HEK293 (cell line): Measurements from ENCODE around the gene EDEM3.

Source experiments
- CTCF ChIA-PET: fragments of 350-600 bp; formaldehyde crosslinking; extraction: SDS; loops from one replicate; lab custom pipeline; 2021; ENCODE audit warnings: antibody characterized with exemption; lab: Yijun Ruan, JAX
- POLR2A ChIA-PET: fragments of 300-600 bp; formaldehyde crosslinking; extraction: SDS; loops from one replicate; lab custom pipeline; 2020; ENCODE audit warnings: antibody characterized with exemption, inconsistent platforms; lab: Yijun Ruan, JAX
- H3K27ac ChIP-seq: fragments of 200-500 bp; sonication (Bioruptor generic); 2 replicates; pipeline ENCODE4 v1.5.1; 2014; ENCODE audit warnings: low read depth, low read length, control low read depth, inconsistent platforms; ENCODE audit errors: extremely low read depth
- H3K36me3 ChIP-seq, 2 experiments: fragments of 200-500 bp in 1 of 2; sonication (Bioruptor generic) in 1 of 2; 1 replicate in 1 of 2; 2 replicates in 1 of 2; pipeline ENCODE4 v1.5.1; 2014 to 2017; ENCODE audit warnings: inconsistent platforms in 2 of 2, low read length in 2 of 2; ENCODE audit not compliant: control insufficient read depth in 2 of 2, insufficient read depth in 1 of 2
- H3K4me1 ChIP-seq: fragments of 200-500 bp; sonication (Bioruptor generic); 2 replicates; pipeline ENCODE4 v1.5.1; 2014; ENCODE audit warnings: mild to moderate bottlenecking, low read length, inconsistent platforms; ENCODE audit not compliant: control insufficient read depth, insufficient read depth
- H3K4me3 ChIP-seq: 2 replicates; pipeline ENCODE4 v1.5.1; 2011; ENCODE audit warnings: low read depth, mild to moderate bottlenecking, control low read depth, low read length, moderate library complexity
- H3K9me3 ChIP-seq: fragments of 200-500 bp; sonication (Bioruptor generic); 2 replicates; pipeline ENCODE4 v1.5.1; 2014; ENCODE audit warnings: low read depth, low read length, inconsistent platforms; ENCODE audit not compliant: control insufficient read depth, insufficient read depth
- CTCF ChIP-seq: fragments of 450-650 bp; formaldehyde crosslinking; IDR thresholded peaks from 2 replicates; pipeline ENCODE4 v1.5.1; 2016; ENCODE audit warnings: missing biosample characterization, missing genetic modification characterization
- GLI2 ChIP-seq: fragments of 450-650 bp; formaldehyde crosslinking; IDR thresholded peaks from 2 replicates; pipeline ENCODE4; 2017; ENCODE audit warnings: missing biosample characterization, missing genetic modification characterization, low read depth, borderline replicate concordance
- HOXC10 ChIP-seq: sonication (generic); formaldehyde crosslinking; IDR thresholded peaks from 2 replicates; pipeline ENCODE4 v1.8.1; 2023; ENCODE audit warnings: mild to moderate bottlenecking, missing genetic modification reagents
- MEIS1 ChIP-seq: sonication (generic); formaldehyde crosslinking; IDR thresholded peaks from 2 replicates; pipeline ENCODE4 v1.8.1; 2022; ENCODE audit warnings: missing genetic modification reagents, mild to moderate bottlenecking, borderline replicate concordance
- PRDM1 ChIP-seq: fragments of 450-650 bp; formaldehyde crosslinking; IDR thresholded peaks from 2 replicates; pipeline ENCODE4; 2016; ENCODE audit warnings: missing biosample characterization, missing genetic modification characterization
- SCRT2 ChIP-seq: fragments of 450-650 bp; formaldehyde crosslinking; IDR thresholded peaks from 2 replicates; pipeline ENCODE4 v1.5.1; 2016; ENCODE audit warnings: missing biosample characterization, missing genetic modification characterization
- ZBTB20 ChIP-seq: fragments of 450-650 bp; formaldehyde crosslinking; IDR thresholded peaks from 2 replicates; pipeline ENCODE4 v1.5.1; 2016; ENCODE audit warnings: missing biosample characterization, missing genetic modification characterization
- ZBTB26 ChIP-seq: fragments of 450-650 bp; formaldehyde crosslinking; optimal IDR thresholded peaks from 2 replicates; pipeline ENCODE3; 2016; ENCODE audit warnings: missing biosample characterization, mild to moderate bottlenecking, missing genetic modification characterization
- ZBTB49 ChIP-seq: fragments of 450-650 bp; formaldehyde crosslinking; IDR thresholded peaks from 2 replicates; pipeline ENCODE4 v1.5.1; 2016; ENCODE audit warnings: missing biosample characterization, missing genetic modification characterization, low read depth
- ZNF148 ChIP-seq: fragments of 450-650 bp; formaldehyde crosslinking; IDR thresholded peaks from 2 replicates; pipeline ENCODE4 v1.5.0; 2017; ENCODE audit warnings: missing biosample characterization, missing genetic modification characterization, borderline replicate concordance
- ZNF223 ChIP-seq: fragments of 450-650 bp; formaldehyde crosslinking; IDR thresholded peaks from 2 replicates; pipeline ENCODE4 v1.5.1; 2016; ENCODE audit warnings: missing biosample characterization, missing genetic modification characterization
- ZNF248 ChIP-seq: fragments of 450-650 bp; formaldehyde crosslinking; IDR thresholded peaks from 2 replicates; pipeline ENCODE4 v1.5.1; 2017; ENCODE audit warnings: missing biosample characterization, missing genetic modification characterization
- ZNF324 ChIP-seq: fragments of 450-650 bp; formaldehyde crosslinking; IDR thresholded peaks from 2 replicates; pipeline ENCODE4 v1.5.1; 2016; ENCODE audit warnings: missing biosample characterization, missing genetic modification characterization
- ZNF513 ChIP-seq: fragments of 450-650 bp; IDR thresholded peaks from 2 replicates; pipeline ENCODE4 v1.5.1; 2018; ENCODE audit warnings: missing biosample characterization, missing genetic modification characterization
- ZNF514 ChIP-seq: fragments of 450-650 bp; formaldehyde crosslinking; IDR thresholded peaks from 2 replicates; pipeline ENCODE4 v1.5.1; 2016; ENCODE audit warnings: missing biosample characterization, missing genetic modification characterization
- ZNF544 ChIP-seq: fragments of 450-650 bp; formaldehyde crosslinking; IDR thresholded peaks from 2 replicates; pipeline ENCODE4 v1.5.0; 2017; ENCODE audit warnings: missing biosample characterization, missing genetic modification characterization
- ZNF610 ChIP-seq: fragments of 450-650 bp; formaldehyde crosslinking; IDR thresholded peaks from 2 replicates; pipeline ENCODE4 v1.5.1; 2016; ENCODE audit warnings: missing biosample characterization, missing genetic modification characterization, borderline replicate concordance
- ZNF629 ChIP-seq: fragments of 450-650 bp; formaldehyde crosslinking; IDR thresholded peaks from 2 replicates; pipeline ENCODE4 v1.5.1; 2017; ENCODE audit warnings: missing biosample characterization, missing genetic modification characterization
- ZNF670 ChIP-seq: fragments of 450-650 bp; formaldehyde crosslinking; IDR thresholded peaks from 2 replicates; pipeline ENCODE4 v1.5.1; 2016; ENCODE audit warnings: missing biosample characterization, missing genetic modification characterization, low read depth
- ZNF777 ChIP-seq: fragments of 450-650 bp; formaldehyde crosslinking; IDR thresholded peaks from 2 replicates; pipeline ENCODE4 v1.5.1; 2017; ENCODE audit warnings: missing biosample characterization, missing genetic modification characterization, borderline replicate concordance
- ZSCAN16 ChIP-seq: fragments of 450-650 bp; formaldehyde crosslinking; IDR thresholded peaks from 2 replicates; pipeline ENCODE4 v1.5.1; 2016; ENCODE audit warnings: missing biosample characterization, missing genetic modification characterization
- ZXDB ChIP-seq: fragments of 450-650 bp; formaldehyde crosslinking; IDR thresholded peaks from 2 replicates; pipeline ENCODE4 v1.5.1; 2016; ENCODE audit warnings: missing biosample characterization, missing genetic modification characterization
- TF ChIP-seq, protein P1 (sequence below): fragments of 450-650 bp; formaldehyde crosslinking; IDR thresholded peaks from 2 replicates; pipeline ENCODE4; 2016; ENCODE audit warnings: missing biosample characterization, missing genetic modification characterization
- TF ChIP-seq, protein P2 (sequence below): fragments of 450-650 bp; formaldehyde crosslinking; IDR thresholded peaks from 2 replicates; pipeline ENCODE4 v1.5.1; 2016; ENCODE audit warnings: missing biosample characterization, missing genetic modification characterization

Gene EDEM3

DNA sequence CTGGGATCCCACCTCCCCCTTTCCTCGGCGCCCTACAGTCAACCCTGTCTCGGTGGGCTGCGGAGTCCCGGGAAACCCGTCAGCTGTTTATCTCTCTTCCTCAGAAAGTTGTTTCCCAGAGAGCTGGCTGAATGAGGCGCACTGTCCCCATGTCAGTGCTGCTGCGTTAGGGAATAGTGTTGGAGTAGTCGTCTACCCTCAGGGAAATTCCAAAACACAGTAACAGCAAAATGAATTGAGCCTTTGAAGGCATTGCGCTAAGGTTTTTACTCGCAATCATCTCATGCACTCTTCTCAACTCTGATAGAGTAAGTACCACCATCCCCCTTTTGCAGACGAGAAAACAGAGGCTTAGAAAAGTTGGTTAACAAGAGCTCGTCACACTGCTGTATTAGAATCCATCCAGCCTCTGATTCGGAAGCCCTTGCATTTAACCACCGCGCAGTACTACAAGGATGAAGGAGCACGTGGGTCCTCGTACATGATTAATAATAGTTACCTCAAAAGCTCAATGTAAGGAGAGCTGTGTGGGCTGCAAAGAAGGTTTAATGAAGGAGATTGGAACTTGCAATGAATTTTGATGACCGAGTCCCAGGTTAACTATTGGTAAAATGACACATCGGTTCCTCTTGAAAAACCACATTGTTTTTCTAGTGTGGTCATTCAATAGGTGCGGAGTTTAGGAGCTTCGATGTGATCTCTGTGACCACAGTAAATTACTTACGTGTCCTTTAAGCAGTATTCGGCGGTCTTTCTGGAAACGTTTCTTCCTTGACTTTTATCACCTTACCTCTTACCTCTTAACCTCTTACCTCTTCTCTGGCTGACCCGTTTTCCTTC is 788 bp upstream of the EDEM3 start:
- peaks cover 3% of the 10 kb centered on the region; the same call in 1 of the 2 replicates for H3K4me1 ChIP-seq
- no peaks in the 10 kb centered on the region for H3K36me3 ChIP-seq
- H3K9me3 ChIP-seq = no peaks in the 10 kb centered on the region
- ChIA-PET CTCF (interaction anchor here (0.6 to 1.6 kb wide), 2 partner anchors 12 to 310 kb away, joined by 3 to 4 read pairs; no protein-coding TSS in a partner anchor), POLR2A (interaction anchor here (1.2 to 2.5 kb wide), 4 partner anchors 18 to 402 kb away, joined by 4 to 8 read pairs (median 4); partner anchors contain the start of gene SWT1)
- H3K27ac ChIP-seq = no peak overlapping the region; the same call in 1 of the 2 replicates
- peak overlapping the region; percentile 72 for H3K4me3 ChIP-seq
- TF ChIP-seq GLI2 (no peak), ZNF670 (tag by site-specific recombination) (no peak), MEIS1 (CRISPR knock-in tag) (no peak), ZNF324 (0 out of 2 replicates have a peak, but pooled peaks have one; percentile 39), ZBTB49 (tag by site-specific recombination) (no peak), ZBTB20 (peak; percentile 89; the same call in 1 of the 2 replicates), HOXC10 (CRISPR knock-in tag) (no peak), ZNF777 (tag by site-specific recombination) (no peak), ZNF610 (no peak), ZNF514 (tag by site-specific recombination) (no peak), ZXDB (no peak), ZNF248 (tag by site-specific recombination) (no peak), ZNF148 (tag by site-specific recombination) (no peak), PRDM1 (tag by site-specific recombination) (no peak), ZNF223 (tag by site-specific recombination) (no peak), ZNF513 (tag by site-specific recombination) (peak; percentile 39), ZNF629 (no peak), ZSCAN16 (tag by site-specific recombination) (no peak), SCRT2 (tag by site-specific recombination) (no peak), ZNF544 (tag by site-specific recombination) (no peak), ZBTB26 (no peak), CTCF (tag by site-specific recombination) (no peak)
- TF ChIP-seq, protein P1, sequence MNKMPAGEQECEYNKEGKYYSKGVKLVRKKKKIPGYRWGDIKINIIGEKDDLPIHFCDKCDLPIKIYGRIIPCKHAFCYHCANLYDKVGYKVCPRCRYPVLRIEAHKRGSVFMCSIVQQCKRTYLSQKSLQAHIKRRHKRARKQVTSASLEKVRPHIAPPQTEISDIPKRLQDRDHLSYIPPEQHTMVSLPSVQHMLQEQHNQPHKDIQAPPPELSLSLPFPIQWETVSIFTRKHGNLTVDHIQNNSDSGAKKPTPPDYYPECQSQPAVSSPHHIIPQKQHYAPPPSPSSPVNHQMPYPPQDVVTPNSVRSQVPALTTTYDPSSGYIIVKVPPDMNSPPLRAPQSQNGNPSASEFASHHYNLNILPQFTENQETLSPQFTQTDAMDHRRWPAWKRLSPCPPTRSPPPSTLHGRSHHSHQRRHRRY (tag by site-specific recombination) = no peak
- TF ChIP-seq, protein P2, sequence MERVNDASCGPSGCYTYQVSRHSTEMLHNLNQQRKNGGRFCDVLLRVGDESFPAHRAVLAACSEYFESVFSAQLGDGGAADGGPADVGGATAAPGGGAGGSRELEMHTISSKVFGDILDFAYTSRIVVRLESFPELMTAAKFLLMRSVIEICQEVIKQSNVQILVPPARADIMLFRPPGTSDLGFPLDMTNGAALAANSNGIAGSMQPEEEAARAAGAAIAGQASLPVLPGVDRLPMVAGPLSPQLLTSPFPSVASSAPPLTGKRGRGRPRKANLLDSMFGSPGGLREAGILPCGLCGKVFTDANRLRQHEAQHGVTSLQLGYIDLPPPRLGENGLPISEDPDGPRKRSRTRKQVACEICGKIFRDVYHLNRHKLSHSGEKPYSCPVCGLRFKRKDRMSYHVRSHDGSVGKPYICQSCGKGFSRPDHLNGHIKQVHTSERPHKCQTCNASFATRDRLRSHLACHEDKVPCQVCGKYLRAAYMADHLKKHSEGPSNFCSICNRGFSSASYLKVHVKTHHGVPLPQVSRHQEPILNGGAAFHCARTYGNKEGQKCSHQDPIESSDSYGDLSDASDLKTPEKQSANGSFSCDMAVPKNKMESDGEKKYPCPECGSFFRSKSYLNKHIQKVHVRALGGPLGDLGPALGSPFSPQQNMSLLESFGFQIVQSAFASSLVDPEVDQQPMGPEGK (tag by site-specific recombination) = no peak
